Stimulated activated CD8-positive, alpha-beta memory T cell treated with anti-CD3 and anti-CD28 coated beads, Interleukin-7, amount 100 ng/mL, for 48 hours (primary cell): ENCODE results near the gene TRH.

Source experiments
- DNase-seq, 2 donors: peaks; one replicate each; pipeline ENCODE4 v3.0.0-alpha.2; 2020; ENCODE audit warnings: low read depth in 1 of 2; ENCODE audit errors: extremely low read depth in 1 of 2

The TRH gene, protein sequence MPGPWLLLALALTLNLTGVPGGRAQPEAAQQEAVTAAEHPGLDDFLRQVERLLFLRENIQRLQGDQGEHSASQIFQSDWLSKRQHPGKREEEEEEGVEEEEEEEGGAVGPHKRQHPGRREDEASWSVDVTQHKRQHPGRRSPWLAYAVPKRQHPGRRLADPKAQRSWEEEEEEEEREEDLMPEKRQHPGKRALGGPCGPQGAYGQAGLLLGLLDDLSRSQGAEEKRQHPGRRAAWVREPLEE

DNA sequence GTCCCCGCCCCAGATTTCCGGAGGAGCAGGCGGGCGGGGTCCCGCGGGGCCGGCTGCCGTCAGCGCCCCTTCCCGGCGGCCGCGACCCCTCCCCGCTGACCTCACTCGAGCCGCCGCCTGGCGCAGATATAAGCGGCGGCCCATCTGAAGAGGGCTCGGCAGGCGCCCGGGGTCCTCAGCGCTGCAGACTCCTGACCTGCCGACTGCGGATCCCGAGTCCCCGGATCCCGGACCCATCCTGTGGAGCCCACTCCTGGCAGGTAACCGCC lies at the start of gene TRH:
TRH (plus strand) TSS at position 157 of the 269 bp plus-strand sequence. CDS start 1,097 bp downstream, outside the sequence.
- no peak for DNase-seq

DNA sequence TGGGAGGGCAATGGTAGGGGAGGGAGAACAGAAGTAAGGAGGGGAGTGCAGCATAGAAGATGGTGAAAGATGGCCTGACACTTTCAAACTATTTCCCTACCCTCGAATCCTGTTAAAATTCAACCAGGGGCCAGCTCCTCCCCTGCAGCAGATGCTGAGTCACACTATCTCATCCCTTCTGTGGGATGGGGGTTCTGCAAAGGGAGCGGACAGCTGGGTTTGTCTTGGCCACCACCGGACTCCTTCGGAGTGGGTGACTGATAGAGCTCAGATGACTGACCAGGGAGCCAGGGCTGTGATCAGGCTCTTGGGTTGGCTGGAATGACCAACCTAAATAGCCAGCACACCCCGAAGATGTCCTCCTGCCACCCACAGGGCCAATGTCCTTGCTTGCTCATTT lies 47.4 kb upstream of the TRH start:
- no peak for DNase-seq

DNA sequence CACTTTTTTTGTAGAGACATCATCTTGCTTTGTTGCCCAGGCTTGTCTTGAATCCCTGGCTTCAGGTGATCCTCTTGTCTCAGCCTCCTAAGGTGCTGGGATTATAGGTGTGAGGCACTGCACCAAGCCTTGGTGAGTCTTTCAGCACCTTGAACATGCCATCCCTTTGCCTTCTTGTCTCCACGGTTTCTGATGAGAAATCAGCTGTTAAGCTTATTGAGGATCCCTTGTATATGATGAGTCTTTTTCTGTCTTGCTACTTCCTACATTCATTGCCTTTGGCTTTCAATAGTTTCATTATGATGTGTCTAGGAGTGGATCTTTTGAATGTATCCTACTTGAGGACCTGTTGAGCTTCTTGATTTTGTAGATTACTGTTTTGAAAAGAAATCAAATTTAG lies 45.1 kb upstream of the TRH start:
- no peak for DNase-seq

DNA sequence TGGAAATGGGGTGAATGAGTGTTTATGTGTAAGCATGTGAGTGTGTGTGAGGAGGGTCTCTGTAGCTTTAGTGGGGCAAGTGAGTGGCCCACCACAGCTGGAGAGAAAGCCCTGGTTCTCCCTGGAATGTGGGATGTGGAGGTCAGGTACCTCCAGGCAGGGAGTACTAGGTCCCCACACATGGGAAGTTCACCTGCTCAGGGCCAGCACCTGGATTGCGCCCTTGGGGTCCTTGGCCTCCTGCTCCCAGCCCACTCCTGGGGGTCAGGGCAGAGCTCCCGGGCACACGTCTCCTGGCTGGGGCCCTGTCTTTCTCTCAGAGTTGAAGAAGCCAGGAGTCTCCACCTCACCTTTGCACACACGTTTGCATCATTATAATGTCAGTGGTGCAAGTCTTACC lies 41.0 kb upstream of the TRH start:
- no peak for DNase-seq

DNA sequence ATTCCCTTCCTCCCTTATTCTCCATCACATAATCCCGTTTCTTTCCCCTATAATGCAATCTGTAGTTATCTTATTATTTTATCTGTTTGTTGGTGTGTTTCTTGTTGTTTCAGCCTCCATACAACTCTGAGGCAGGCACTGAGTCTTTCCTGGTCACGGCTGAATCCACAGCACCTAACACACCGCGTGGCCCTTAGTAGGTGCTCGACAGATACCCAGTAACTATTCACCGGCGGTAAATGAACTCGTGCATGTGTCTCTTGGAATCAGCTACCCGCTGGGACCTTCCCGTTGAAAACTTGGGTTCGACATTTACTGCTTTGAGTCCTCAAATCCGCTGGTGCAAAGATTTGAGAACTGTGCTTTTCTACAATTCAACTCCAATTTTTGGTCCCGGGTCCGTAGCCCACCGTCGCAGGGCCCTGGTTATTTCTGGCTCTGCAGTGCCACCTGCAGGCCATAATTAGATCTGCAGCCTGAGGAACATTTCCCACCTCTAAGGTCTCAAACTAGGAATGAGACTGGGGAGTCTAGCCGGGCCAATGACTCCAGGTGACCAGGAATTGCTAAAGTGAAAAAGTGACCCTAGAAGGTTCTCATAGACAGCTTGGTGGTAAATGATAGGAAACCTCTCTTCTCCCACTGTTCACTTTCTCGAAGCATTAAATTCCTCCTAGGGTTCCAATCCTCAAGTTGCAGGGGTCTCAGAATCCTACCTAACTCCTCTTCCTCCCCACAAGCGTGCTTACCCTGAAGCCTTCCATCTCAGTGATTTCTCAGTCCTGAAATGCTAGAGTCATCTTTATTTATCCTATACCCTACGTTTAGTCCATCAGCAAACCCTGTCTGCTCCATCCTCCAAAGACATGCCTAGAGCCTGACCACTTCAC lies 40.0 kb upstream of the TRH start:
- no peak for DNase-seq

DNA sequence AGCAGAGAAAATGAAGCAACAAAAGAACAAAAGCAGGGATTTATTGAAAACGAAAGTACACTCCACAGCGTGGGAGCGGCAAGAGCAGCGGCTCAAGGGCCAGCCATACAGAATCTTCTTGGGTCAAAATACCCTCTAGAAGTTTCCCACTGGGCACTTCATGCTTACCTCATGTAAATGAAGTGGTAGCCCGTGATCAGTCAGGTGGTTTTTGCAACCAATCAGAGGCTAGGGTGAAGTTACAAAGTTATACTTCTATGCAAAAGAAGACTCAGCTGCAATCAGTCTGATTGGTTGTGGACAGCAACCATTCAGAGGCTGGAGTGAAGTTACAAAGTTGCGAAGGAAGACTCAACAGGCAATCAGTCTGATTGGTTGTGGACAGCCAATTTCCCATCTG lies 37.8 kb upstream of the TRH start:
- DNase-seq, result no peak

- DNase-seq, result no peak
These were observed 36.8 kb upstream of the TRH start for GRCh38 chr3:129937717-129938116.

DNA sequence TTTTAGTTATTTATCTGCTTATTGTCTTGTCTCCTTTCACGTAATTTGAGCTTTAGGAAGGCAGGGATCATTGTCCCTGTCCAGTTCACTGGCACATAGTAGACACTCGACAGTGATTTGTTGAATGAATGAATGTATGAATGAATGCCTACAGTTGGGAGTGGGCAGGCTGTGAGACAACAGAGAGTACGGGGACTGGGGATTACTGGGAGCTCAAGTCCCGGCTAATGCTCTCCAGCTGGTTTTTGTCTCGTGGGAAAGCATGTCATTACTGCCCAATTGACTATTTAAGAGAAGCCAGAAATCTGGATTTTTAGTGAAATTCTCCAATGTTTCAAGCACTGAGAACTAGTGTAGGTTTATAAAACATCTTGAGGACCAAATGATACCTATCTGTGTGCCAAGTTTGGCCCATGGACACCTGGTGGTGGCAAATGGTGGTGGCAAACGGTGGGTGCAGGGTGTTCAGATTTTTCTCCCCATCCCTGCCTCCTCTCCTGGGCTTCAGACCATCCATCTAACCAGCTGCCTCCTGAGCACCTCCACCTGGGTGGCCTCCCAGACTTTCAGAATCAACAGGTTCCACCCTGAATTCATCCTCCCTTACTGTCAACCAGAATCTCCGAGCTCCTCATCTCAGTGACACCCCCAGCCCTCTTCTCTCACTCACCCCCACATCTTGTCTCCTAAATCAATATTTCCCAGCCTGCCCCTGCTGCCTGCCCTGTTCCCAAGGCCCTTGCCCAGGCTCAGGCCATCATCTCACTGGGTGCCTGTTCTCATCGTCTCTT lies 36.2 kb upstream of the TRH start:
- no peak for DNase-seq

- no peak for DNase-seq
These were observed 34.4 kb upstream of the TRH start for GRCh38 chr3:129940086-129940485.

DNA sequence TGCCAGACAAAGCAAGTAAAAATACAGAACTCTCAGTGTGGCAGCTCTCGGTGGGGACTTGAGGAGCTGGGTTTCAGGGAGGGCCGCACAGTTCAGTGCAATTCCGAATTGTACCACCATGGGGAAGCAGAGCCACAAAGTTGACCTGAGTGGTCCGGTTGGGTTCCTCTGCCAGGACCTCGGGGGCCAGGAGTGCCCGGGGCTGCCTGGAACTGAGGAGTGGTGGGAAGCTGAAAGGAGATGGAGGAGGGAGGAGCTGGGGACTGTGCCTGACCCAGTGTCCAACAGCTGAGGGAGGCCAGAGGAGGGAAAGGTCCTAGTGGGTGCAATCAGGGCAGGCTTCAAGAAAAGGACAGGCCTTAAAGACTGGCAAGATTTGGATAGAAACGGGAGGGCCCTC lies 32.2 kb upstream of the TRH start:
- DNase-seq, result peak in 1 of 2 donors; percentile 14

DNA sequence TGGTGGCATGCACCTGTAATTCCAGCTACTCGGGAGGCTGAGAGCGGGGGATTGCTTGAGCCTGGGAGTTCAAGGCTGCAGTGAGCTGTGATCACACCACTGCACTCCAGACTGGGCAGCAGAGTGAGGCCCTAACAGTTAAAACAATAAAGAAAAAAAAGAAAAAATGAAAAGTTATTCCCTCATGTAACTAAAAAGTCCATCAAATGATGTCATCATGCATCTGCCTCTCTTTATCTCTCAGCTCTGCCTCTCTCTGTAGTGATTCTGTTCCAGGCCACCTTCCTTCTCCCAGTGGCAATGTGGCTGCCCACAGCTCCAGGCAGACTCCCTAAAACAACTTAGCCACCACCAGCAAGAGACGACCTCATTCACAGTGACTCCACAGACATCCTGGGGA lies 31.5 kb upstream of the TRH start:
- no peak for DNase-seq

DNA sequence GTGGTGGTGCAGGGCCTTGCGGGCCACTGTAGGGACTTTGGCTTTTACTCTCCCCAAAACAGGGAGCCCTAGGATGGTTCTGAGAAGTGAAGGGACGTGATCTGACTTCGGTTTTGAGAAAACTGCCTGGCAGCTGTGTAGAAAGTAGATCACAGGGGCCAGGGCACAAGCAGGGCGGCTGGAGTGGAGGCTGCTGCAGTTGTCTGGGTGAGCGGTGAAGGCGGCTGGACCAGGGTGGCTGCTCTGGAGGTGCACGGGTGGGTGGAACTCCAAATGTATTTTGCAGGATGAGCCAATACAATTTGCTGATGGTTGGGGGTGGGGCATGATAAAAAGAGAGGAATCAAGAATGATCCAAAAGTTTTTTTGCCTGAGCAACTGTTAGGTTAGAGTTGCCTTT lies 29.8 kb upstream of the TRH start:
- DNase-seq, result no peak

GRCh38 chr3:129947538-129948240 lies 26.8 kb upstream of the TRH start:
- DNase-seq, result no peak

GRCh38 chr3:129950318-129951046 lies 24.0 kb upstream of the TRH start:
- DNase-seq, result no peak

- DNase-seq, result no peak
These were observed 21.8 kb upstream of the TRH start for GRCh38 chr3:129952556-129953355.

DNA sequence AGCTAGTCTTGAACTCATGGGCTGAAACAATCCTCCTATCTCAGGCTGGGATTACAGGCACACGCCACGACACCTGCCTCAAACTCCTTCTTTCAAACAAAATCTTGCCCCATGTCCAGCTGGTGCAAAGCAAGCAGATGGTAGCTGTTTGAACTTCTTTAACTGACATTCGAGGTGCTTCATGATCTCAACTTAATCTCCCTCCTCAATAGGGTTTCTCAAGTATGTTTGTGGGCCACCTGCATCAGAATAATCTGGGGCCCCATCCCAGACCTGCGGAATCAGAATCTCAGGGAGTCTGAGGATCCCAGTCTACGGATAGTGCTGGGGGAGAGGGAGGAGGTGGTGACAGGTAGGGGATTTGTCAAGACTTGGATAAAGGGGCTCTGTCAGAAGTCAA lies 20.9 kb upstream of the TRH start:
- DNase-seq, result no peak

- DNase-seq, result no peak
These were observed 20.0 kb upstream of the TRH start for GRCh38 chr3:129954514-129954913.

GRCh38 chr3:129956936-129957335 lies 17.6 kb upstream of the TRH start:
- no peak for DNase-seq

DNA sequence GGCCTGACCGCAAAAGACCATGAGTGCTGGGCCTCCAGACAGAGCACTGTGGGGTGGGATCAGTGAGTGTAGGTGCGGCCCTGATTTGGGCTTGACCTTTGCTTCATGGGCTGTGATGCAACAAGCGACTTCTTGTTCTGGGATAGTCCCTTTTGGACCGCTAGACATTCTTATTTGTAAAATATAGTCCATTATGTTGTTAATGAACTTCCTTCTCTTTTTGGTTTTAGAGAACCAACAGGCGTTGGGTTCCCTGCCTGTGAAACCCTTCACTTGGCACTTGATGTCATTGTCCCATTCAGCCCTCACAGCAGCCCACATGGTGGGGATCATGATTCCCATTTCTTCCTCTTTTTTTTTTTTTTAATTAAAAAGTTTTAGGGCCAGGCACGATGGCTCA lies 15.8 kb upstream of the TRH start:
- DNase-seq, result no peak

- no peak for DNase-seq
These were observed 13.4 kb upstream of the TRH start for GRCh38 chr3:129961141-129961541.
